Astrocyte (in vitro differentiated cells and primary cell): Measurements from ENCODE around the gene TTC23. TPM values are rescaled to one million over a fixed set of nuclear protein-coding genes. Genes with fewer than 3 reads are reported as not detected.

Experiments
- DNase-seq: peaks from one replicate; pipeline ENCODE4 v3.0.0-alpha.2; 2010; ENCODE audit warnings: low read depth
- FAIRE-seq: peaks from 2 replicates; lab custom pipeline; 2011; peaks lifted over from hg19 to GRCh38; lab: Jason Lieb, UNC
- H2AFZ ChIP-seq: 2 replicates; pipeline ENCODE4 v1.6.0; 2012; ENCODE audit warnings: low read depth, low read length, inconsistent platforms
- H3K27ac ChIP-seq: 2 replicates; pipeline ENCODE4 v1.5.1; 2011; ENCODE audit warnings: low read depth, low read length, inconsistent platforms
- H3K27me3 ChIP-seq: 2 replicates; pipeline ENCODE4 v1.6.0; 2011; ENCODE audit warnings: low read length, inconsistent platforms; ENCODE audit not compliant: insufficient read depth
- H3K36me3 ChIP-seq: 2 replicates; pipeline ENCODE4 v1.5.1; 2011; ENCODE audit warnings: low read length, inconsistent platforms; ENCODE audit not compliant: insufficient read depth
- H3K4me1 ChIP-seq: 2 replicates; pipeline ENCODE4 v1.5.1; 2011; ENCODE audit warnings: low read length, inconsistent platforms; ENCODE audit not compliant: insufficient read depth
- H3K4me2 ChIP-seq: 2 replicates; pipeline ENCODE4 v1.6.0; 2012; ENCODE audit warnings: low read length, inconsistent platforms
- H3K4me3 ChIP-seq: 2 replicates; pipeline ENCODE4 v1.5.1; 2011; ENCODE audit warnings: low read depth, mild to moderate bottlenecking, low read length, inconsistent platforms; ENCODE audit not compliant: insufficient read depth
- H3K79me2 ChIP-seq: 2 replicates; pipeline ENCODE4 v1.6.0; 2012; ENCODE audit warnings: mild to moderate bottlenecking, low read length, inconsistent platforms; ENCODE audit not compliant: insufficient read depth
- H3K9ac ChIP-seq: 2 replicates; pipeline ENCODE4 v1.6.0; 2012; ENCODE audit warnings: mild to moderate bottlenecking, low read length, inconsistent platforms
- H3K9me3 ChIP-seq: 2 replicates; pipeline ENCODE4 v1.5.1; 2012; ENCODE audit warnings: low read depth, mild to moderate bottlenecking, low read length, inconsistent platforms; ENCODE audit not compliant: insufficient read depth
- H4K20me1 ChIP-seq: 2 replicates; pipeline ENCODE4 v1.6.0; 2012; ENCODE audit warnings: low read length, inconsistent platforms; ENCODE audit not compliant: insufficient read depth
- H3K27ac Mint-ChIP-seq: one replicate; pipeline ENCODE4 v1.8.0; 2021; ENCODE audit warnings: mild to moderate bottlenecking, mixed read lengths; ENCODE audit not compliant: unreplicated experiment
- H3K27me3 Mint-ChIP-seq: one replicate; pipeline ENCODE4 v1.8.0; 2021; ENCODE audit warnings: low read depth, mixed read lengths; ENCODE audit not compliant: unreplicated experiment
- H3K36me3 Mint-ChIP-seq: one replicate; pipeline ENCODE4 v1.8.0; 2021; ENCODE audit warnings: low read depth, mixed read lengths; ENCODE audit not compliant: unreplicated experiment
- H3K4me1 Mint-ChIP-seq: one replicate; pipeline ENCODE4 v1.8.0; 2021; ENCODE audit warnings: low read depth, mixed read lengths; ENCODE audit not compliant: unreplicated experiment
- H3K4me3 Mint-ChIP-seq: one replicate; pipeline ENCODE4 v1.8.0; 2021; ENCODE audit warnings: mild to moderate bottlenecking, moderate library complexity, mixed read lengths; ENCODE audit not compliant: unreplicated experiment
- H3K9me3 Mint-ChIP-seq: one replicate; pipeline ENCODE4 v1.8.0; 2021; ENCODE audit warnings: mild to moderate bottlenecking, mixed read lengths; ENCODE audit not compliant: unreplicated experiment
- CTCF ChIP-seq: IDR thresholded peaks from 2 replicates; pipeline ENCODE4 v1.5.1; 2011; ENCODE audit warnings: low read depth, mild to moderate bottlenecking, inconsistent platforms, low read length, moderate library complexity; ENCODE audit not compliant: insufficient read depth
- EZH2 ChIP-seq: IDR thresholded peaks from 2 replicates; pipeline ENCODE4 v1.6.1; 2012; ENCODE audit warnings: mild to moderate bottlenecking, low read length, inconsistent platforms; ENCODE audit not compliant: insufficient read depth
- total RNA-seq: library from RNA; stranded (reverse); gene quantifications from 2 replicates; pipeline ENCODE4 v1.2.1, GENCODE V29; 2021

The TTC23 gene
- total RNA-seq, 1 donor from 2014 or later, result 20.2 TPM

- no peak for FAIRE-seq
- Mint-ChIP-seq H3K36me3 (peaks cover 29% of the 10 kb centered on the region), H3K27me3 (no peaks in the 10 kb centered on the region), H3K4me3 (no peak overlapping the region), H3K9me3 (peaks cover 16% of the 10 kb centered on the region), H3K27ac (no peak overlapping the region), H3K4me1 (no peaks in the 10 kb centered on the region)
- no peak overlapping the region for H3K4me2 ChIP-seq
- TF ChIP-seq CTCF, result no peak
- no peak for TF ChIP-seq EZH2
- no peaks in the 10 kb centered on the region for H3K4me1 ChIP-seq
- H3K9me3 ChIP-seq, result no peaks in the 10 kb centered on the region
- H3K27ac ChIP-seq, result no peak overlapping the region
- H2AFZ ChIP-seq, result no peak overlapping the region
- H3K9ac ChIP-seq, result no peak overlapping the region
- H3K79me2 ChIP-seq, result no peaks in the 10 kb centered on the region
- DNase-seq, result no peak
- H3K36me3 ChIP-seq, result no peaks in the 10 kb centered on the region
- no peak overlapping the region for H3K4me3 ChIP-seq
- H3K27me3 ChIP-seq, result no peaks in the 10 kb centered on the region
- H4K20me1 ChIP-seq, result no peaks in the 10 kb centered on the region
These were observed 46.5 kb upstream of the TTC23 start for GRCh38 chr15:99295840-99296239.

DNA sequence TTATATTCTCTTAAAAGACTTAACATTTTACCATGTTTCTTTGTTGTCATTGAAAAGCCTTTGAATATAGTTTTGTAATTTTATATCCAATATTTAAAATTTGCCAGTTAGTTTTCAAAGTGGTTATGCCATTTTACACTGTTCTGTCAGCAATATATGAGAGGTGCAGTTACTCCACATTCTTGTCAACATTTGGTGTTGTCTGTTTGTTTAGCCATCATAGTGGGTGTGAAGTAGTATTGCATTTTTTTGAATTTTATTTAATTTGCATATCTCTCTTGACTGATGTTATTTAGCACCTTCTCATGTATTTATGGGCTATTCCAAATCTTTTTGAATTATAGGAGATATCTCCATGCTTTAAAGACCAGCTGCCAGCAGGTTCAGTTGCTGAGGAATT, 42.3 kb upstream of the TTC23 start:
- no peaks in the 10 kb centered on the region for H3K79me2 ChIP-seq
- no peaks in the 10 kb centered on the region for H3K9me3 ChIP-seq
- H3K36me3 ChIP-seq, result no peaks in the 10 kb centered on the region
- no peak overlapping the region for H3K4me2 ChIP-seq
- FAIRE-seq (no peak), DNase-seq (no peak)
- no peaks in the 10 kb centered on the region for H4K20me1 ChIP-seq
- Mint-ChIP-seq H3K4me1 (no peaks in the 10 kb centered on the region), H3K9me3 (peaks cover 16% of the 10 kb centered on the region), H3K27me3 (no peaks in the 10 kb centered on the region), H3K27ac (no peak overlapping the region), H3K4me3 (no peak overlapping the region), H3K36me3 (peaks cover 29% of the 10 kb centered on the region)
- H3K4me1 ChIP-seq, result no peaks in the 10 kb centered on the region
- H2AFZ ChIP-seq, result no peak overlapping the region
- no peak overlapping the region for H3K27ac ChIP-seq
- H3K4me3 ChIP-seq, result no peak overlapping the region
- H3K9ac ChIP-seq, result no peak overlapping the region
- no peaks in the 10 kb centered on the region for H3K27me3 ChIP-seq
- TF ChIP-seq CTCF (no peak), EZH2 (no peak)

DNA sequence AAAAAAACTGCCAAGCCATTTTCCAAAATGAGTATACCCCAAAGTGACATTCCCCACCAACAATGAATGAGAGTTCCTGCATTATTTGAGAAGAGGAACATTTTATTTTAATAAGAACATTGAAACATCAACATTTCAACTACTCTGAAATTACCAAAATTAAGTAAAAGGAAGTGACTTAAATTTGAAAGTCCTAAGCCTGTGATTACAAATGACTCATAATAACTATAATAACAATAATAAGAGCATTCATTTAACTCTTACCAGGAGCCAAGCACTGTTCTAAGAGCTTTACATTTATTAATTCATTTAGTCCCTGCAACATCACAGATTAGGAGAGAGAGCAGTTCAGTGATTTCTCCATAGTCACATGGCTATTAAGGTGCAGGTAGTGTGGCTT, 34.3 kb upstream of the TTC23 start:
- Mint-ChIP-seq H3K27me3 (no peaks in the 10 kb centered on the region), H3K4me1 (no peaks in the 10 kb centered on the region), H3K9me3 (no peaks in the 10 kb centered on the region), H3K4me3 (no peak overlapping the region), H3K27ac (no peak overlapping the region), H3K36me3 (peaks cover 4% of the 10 kb centered on the region)
- H3K9me3 ChIP-seq, result no peaks in the 10 kb centered on the region
- no peak overlapping the region for H3K9ac ChIP-seq
- DNase-seq, result no peak
- H4K20me1 ChIP-seq, result no peaks in the 10 kb centered on the region
- H3K36me3 ChIP-seq, result no peaks in the 10 kb centered on the region
- no peak overlapping the region for H3K27ac ChIP-seq
- FAIRE-seq, result no peak
- H3K4me2 ChIP-seq, result no peak overlapping the region
- no peaks in the 10 kb centered on the region for H3K4me1 ChIP-seq
- H3K4me3 ChIP-seq, result no peak overlapping the region
- H3K79me2 ChIP-seq, result no peaks in the 10 kb centered on the region
- no peaks in the 10 kb centered on the region for H3K27me3 ChIP-seq
- no peak overlapping the region for H2AFZ ChIP-seq
- TF ChIP-seq CTCF (no peak), EZH2 (no peak)
